Measurements from ENCODE around the gene C1QTNF12.

The C1QTNF12 gene

GRCh38 chr1:1210726-1211540, 35.6 kb downstream of the C1QTNF12 start:
- no peak for DNase-seq

- no peak for DNase-seq
Observed at GRCh38 chr1:1208713-1209433, 37.6 kb downstream of the C1QTNF12 start.

DNA sequence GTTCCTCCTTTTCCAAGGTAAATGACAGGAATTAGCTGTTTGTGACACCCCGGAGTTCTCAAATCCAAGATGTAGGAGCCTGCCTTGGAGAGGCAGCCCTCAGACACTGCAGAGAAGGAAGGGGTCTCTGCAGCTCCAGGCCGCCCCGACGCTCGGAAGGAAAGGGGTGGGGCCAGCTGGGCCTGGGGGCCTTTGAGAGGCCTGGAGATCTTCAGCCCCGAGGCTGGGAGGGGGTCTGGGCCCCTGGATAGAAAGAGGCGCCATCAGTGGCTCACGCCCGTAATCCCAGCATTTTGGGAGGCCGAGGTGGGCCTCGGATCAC, 39.0 kb downstream of the C1QTNF12 start:
- DNase-seq: no peak

DNA sequence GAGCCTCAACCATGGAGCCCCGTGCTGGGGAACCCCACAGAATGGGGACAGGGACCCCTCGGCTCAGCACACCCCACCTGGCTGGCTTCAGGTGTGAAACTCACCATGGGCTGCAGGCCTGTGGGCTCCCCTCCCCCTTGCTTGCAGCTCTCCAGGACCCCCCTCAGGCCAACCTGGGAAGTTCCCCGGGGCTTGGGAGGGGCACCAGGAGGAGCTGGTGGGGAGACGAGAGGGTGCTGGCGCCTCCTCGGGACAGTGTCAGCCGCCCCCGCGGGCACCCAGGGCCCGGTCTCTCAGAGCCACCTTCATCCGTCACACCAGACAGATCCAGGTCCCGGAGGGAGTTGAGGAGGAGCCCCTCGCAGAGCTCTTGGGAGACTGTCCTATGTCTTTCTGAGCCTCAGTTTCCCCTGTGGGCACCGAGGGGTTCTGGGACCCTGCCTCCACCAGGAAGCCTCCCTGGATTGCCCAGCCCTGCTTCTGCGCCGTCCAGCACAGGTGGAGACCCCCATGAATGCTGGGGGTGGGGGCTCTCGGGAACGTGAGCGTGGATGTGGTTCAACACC, 39.5 kb downstream of the C1QTNF12 start:
- DNase-seq: no peak

DNA sequence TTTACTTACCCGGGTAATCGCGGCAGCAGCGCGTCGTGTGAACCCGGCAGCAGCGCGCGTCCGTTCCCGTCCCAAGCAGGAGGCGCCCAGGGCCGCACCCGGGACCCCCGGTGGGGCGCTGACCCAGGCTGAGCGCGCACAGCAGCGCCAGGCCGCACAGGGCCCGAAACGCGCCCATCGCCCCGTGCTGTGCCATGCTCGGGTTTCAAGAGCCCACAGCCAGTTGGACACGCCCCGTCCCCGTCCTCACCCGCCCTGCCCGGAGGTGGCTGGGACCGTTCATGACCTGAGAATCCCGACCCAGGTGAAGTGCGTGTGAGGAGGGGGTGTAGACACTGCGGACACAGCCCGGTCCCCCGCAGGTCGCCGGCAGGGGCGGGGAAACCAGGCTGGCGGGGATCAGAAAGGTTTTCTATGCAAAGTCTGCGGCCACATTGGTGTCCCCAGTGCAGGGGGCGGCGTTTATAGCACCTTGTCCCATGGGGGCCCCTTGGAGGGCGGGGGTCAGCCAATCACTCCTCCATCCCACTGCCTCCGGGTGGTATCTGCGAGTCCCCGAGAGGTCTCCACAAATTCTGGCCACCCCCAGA, 40.1 kb downstream of the C1QTNF12 start, which contains the start of gene TNFRSF18:
TNFRSF18 (minus strand) TSS at position 217 of the 590 bp plus-strand sequence; CDS start at position 196, 21 bp downstream.
- DNase-seq: no peak

DNA sequence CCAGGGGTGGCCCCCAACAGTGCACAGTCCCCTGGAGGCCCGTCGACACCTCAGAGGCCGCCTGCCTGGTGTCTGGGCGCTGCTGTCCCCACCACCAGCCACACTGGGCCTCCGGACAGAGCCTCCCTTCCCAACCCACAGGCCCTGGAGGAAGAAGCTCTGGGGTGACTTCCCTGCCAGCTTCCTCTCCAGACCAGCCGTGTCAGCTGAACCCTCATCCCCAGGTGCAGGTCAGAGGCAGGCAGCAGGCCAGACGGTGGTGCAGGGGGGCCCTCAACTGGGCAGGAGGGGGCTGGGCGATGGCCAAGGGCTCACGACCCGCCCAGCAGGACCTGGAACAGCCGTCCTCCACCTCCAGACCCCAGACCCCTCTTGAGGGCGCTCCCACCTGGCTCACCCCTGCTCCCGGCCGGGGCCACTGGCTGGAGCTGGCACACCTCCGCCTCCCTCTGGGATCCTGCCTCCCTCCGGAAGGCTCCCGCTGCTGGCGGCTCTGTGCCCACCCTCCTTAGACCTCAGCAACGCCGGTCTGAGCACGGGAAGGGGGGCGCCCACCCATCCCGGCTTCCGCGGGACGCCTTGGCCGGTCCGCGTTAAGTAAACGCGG, 40.6 kb downstream of the C1QTNF12 start:
- no peak for DNase-seq

DNA sequence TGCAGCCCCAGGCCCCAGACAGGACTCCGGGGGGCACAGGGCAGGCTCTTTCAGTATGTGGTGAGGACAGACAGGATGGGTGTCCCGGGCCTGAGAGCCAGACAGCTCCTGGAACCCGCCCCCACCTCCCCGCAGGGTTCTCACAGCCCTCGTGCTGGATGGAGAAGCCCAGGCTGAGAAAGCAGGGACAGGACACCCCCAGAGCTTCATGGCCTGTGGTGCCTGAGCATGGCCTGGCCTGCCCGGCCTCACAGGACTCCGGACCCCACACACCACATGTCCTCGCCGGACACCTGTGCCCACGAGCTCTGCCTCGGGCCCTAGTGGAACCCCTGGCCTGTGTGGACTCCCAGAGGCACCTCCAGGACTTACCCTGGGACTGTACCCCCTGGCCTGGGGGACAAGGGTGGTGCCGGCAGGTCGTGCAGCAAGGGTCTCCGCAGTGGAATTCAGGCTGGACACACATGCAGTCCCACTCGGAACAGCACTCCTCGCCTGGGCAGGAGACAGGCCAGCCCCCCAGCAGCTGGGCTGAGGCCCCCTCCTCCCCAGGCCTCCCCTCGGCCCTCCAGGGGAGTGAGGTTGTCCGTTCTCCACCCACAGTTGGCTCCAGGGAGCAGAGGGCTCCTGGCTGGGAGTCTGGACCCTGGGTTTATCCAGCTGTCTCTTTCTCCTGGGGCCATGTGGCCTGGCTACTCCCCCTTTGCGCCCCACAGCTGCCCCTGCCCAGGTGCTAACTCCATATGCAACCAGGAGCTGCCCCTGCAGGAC, 41.3 kb downstream of the C1QTNF12 start:
- DNase-seq: no peak

- no peak for DNase-seq
Observed at GRCh38 chr1:1204425-1204920, 42.0 kb downstream of the C1QTNF12 start.

- no peak for DNase-seq
Observed at GRCh38 chr1:1203561-1204424, 42.7 kb downstream of the C1QTNF12 start.

DNA sequence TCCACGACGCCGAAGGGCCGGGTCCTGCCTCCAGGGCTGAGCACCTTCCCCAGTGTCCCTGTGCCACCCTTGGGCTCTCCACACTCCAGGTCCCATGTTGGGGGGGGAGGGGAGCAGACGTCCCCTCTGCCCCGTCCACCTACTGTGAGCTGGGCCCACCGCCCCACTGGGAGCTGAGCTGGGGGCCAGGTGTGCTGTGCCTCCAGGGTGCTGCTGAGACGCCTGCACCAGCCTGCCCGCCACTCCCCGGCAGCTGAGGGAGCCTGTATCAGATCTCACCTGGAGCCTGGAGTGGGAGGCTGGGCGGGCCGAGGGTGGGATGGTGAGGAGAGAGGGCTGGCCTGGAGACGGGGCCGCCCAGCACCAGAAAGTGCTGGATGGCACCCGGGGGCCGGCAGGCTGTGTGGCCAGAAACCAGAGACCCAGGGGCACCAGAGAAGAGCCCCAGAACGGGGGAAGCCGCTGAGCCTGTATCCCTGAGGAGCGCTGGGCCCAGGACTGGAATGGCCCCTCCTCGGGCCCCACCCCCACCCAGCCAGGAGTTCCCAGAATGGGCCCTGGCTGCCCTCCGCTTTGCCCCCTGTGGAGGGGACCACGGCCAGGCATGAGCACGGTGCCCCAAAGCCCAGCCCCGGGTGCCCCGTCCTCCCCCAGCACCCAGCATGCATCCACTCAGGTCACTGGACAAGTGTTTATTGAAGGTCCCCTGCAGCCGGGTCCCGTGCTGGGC, 43.5 kb downstream of the C1QTNF12 start:
- DNase-seq: no peak

GRCh38 chr1:1200876-1201810, 45.4 kb downstream of the C1QTNF12 start:
- no peak for DNase-seq

DNA sequence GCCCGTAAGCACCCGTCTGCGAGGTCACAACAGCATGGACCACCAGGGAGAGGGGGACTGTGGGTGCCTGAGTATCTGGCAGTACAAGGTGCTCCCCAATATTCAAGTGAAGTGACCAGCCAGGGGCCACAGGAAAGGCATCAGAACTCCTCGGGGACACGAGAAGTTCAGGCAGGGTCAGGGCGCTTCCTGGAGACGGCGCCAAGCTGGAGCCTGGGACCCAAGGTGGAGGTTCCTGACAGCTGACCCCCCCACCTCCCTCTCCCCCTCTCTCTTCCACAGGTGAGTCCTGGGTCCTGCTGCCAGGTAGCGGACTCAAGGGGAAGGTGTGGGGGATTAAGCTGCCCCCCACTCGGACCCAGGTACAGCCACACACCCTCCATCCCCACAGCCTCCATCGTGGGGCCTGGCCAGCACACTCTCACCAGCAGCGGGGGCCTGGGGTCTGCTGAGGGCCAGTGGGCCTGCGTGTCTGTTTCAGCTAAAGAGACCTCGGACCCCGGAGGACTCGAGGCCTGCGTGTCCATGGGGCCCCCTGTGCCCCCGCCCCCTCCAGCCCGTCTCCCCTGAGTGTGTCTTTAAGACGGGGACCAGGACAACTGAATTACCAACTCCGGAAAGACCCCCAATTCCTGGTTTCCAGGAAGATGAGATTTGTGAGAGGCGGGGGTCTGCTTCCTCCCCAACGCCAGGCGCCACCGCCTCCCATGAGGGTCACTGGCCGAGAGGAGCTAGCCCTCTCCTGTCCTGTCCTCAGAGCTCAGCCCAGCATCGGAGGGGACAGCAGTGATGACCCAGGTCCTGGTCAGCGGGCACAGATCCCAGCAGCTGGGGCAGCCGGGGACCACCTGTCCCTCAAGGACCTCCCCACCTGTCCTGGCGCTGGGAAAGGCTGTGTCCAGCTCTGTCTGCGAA, 46.3 kb downstream of the C1QTNF12 start:
- DNase-seq: no peak

DNA sequence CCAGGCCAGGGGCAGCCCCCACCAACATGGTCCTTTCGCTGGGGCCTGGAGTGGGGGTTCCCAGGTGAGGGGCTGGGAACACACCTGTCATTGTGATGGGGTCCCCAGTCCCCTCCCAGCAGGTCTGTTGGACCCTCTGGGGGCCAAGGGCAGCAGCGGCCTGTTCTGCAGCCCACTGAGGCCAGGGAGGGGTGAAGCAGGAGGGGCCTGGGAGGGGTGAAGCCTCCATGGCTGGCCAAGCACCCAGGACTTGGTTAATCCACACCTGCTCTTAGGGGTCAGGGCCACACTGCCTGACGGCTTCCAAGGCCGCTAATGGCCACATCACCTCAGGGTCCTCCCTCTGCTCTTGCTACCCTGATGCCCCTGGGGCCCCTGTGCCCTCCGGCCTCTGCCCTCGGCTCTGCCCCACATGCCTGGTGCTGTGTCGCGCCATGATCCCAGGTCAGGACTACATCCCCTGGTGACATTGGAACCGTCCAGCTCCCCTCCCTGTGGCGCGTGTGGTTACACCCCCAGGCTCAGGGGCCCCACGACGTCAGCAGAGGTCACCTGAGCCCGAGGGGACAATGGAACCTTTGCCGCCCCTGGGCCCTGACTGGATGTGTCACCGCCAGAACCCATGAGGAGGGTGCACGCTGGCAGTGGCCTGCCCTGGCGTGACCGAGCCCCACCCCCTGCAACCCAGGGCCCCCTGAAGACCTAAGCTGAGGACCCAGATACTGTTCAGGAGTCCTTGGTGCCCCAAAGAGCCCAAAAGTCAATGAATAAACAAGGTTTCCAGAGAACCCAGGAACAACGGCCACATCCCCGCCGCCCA, 47.2 kb downstream of the C1QTNF12 start:
- DNase-seq: no peak

- DNase-seq: no peak
Observed at GRCh38 chr1:1198423-1199140, 47.9 kb downstream of the C1QTNF12 start.

- DNase-seq: no peak
Observed at GRCh38 chr1:1197551-1198422, 48.7 kb downstream of the C1QTNF12 start.

DNA sequence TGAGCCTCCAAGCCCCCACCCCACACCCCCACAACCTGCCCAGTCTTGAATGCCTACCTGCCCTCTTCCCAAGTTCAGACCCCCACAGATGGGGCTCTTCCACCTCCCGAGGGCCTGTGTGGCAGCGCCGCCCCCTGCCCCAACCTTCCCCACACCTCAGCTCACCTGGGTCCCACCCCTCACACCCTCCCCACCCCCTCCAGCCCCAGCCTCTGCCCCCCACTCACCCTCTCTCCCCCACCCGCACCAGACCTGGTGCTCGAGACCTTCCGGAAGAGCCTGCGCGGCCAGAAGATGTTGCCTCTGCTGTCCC, 49.4 kb downstream of the C1QTNF12 start:
- no peak for DNase-seq
